ENCODE measurements around the gene ANKRD9. TPM values are rescaled to one million over a fixed set of nuclear protein-coding genes. Genes with fewer than 3 reads are reported as not detected.

Gene ANKRD9
- total and polyA plus RNA-seq, 2 of the 13 experiments (the other 11 are each of a cell fraction or from before 2014, with no cell fraction given), result 10.0 to 15.0 TPM

DNA sequence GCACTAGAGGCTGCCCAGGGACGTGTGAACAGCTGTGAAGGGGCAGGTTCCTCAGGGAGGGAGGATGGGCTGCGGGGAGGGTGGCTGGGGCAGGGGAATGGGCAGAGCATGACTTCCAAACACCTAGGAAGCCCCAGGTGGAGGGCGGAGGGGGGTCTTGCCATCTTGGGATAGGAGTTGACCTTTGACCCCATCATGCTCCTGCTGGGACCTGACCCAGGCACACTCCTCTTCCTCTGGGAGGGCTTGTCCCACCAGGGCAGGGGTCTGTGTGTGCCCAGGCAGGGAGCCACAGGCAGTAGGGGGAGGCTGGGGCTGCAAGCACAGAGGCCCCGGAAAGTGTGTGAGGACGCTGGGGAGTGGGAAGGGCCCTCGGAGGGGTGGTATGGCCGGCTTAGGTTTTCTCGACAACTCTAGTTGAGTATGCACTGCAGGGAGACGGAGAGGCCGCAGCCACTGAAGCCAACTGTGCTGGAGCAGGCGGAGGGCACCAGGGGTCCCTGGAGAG lies 3.3 kb upstream of the ANKRD9 start:
- Histone ChIP-seq H3K4me3 (replicated peaks in 1 of 3; ENCODE audit: insufficient read depth in 1 of 3, low read depth in 2 of 3, low read length in 3 of 3) (peak overlapping the region in 1 of 3 experiments; percentile 32; a peak in 1 of 6 replicates), H3K79me2 (ENCODE audit: insufficient read depth, low read length) (no peaks in the 10 kb centered on the region), H3K9me3 (ENCODE audit: low read length) (no peaks in the 10 kb centered on the region), H3K4me1 (ENCODE audit: insufficient read depth, low read length) (peaks cover 67% of the 10 kb centered on the region), H2AFZ (ENCODE audit: low read length) (no peak overlapping the region), H3K27ac (ENCODE audit: extremely low read length, insufficient read depth, low read length) (peak overlapping the region; percentile 77), H3K9ac (ENCODE audit: insufficient read depth, low read depth, low read length) (no peak overlapping the region), H3K36me3 (replicated peaks in 1 of 2; ENCODE audit: control insufficient read depth in 1 of 2, insufficient read depth in 2 of 2, low read length in 2 of 2) (no peaks in the 10 kb centered on the region; a peak in 1 of 5 replicates), H4K20me1 (ENCODE audit: insufficient read depth, low read length) (no peaks in the 10 kb centered on the region), H3K27me3 (ENCODE audit: control insufficient read depth in 1 of 2, insufficient read depth in 2 of 2, low read length in 2 of 2) (no peaks in the 10 kb centered on the region; a peak in 1 of 5 replicates), H3K4me2 (ENCODE audit: low read depth, low read length) (peak overlapping the region; percentile 91; the same call in 1 of the 2 replicates)
- ATAC-seq (no peak), DNase-seq (ENCODE audit: low spot score) (no peak), FAIRE-seq (no peak)
- ChIA-PET CTCF (ENCODE audit: low intra/inter-chr PET ratio, low total read pairs) (no interaction called here), POLR2A (no interaction called here)
- in situ Hi-C loops (cut with HindIII; ENCODE audit: extremely low pct_ligation_motif_present, low pct_unique_long_range_greater_than_20kb) (no loop called here), intact Hi-C loops (cut with micrococcal nuclease; ENCODE audit: unreplicated experiment) (no loop called here)
- peak; percentile 51; the same call in 1 of the 2 replicates for TF ChIP-seq ZBTB38 (CRISPR knock-in tag; IDR thresholded peaks at IDR 0.05)
- TF ChIP-seq NR2F6 (IDR thresholded peaks at IDR 0.05), result peak; percentile 57; the same call in 1 of the 2 replicates
- peak; percentile 20; the same call in 1 of the 2 replicates for TF ChIP-seq NR2F6 (CRISPR knock-in tag; IDR thresholded peaks at IDR 0.05)
- TF ChIP-seq, protein P1, sequence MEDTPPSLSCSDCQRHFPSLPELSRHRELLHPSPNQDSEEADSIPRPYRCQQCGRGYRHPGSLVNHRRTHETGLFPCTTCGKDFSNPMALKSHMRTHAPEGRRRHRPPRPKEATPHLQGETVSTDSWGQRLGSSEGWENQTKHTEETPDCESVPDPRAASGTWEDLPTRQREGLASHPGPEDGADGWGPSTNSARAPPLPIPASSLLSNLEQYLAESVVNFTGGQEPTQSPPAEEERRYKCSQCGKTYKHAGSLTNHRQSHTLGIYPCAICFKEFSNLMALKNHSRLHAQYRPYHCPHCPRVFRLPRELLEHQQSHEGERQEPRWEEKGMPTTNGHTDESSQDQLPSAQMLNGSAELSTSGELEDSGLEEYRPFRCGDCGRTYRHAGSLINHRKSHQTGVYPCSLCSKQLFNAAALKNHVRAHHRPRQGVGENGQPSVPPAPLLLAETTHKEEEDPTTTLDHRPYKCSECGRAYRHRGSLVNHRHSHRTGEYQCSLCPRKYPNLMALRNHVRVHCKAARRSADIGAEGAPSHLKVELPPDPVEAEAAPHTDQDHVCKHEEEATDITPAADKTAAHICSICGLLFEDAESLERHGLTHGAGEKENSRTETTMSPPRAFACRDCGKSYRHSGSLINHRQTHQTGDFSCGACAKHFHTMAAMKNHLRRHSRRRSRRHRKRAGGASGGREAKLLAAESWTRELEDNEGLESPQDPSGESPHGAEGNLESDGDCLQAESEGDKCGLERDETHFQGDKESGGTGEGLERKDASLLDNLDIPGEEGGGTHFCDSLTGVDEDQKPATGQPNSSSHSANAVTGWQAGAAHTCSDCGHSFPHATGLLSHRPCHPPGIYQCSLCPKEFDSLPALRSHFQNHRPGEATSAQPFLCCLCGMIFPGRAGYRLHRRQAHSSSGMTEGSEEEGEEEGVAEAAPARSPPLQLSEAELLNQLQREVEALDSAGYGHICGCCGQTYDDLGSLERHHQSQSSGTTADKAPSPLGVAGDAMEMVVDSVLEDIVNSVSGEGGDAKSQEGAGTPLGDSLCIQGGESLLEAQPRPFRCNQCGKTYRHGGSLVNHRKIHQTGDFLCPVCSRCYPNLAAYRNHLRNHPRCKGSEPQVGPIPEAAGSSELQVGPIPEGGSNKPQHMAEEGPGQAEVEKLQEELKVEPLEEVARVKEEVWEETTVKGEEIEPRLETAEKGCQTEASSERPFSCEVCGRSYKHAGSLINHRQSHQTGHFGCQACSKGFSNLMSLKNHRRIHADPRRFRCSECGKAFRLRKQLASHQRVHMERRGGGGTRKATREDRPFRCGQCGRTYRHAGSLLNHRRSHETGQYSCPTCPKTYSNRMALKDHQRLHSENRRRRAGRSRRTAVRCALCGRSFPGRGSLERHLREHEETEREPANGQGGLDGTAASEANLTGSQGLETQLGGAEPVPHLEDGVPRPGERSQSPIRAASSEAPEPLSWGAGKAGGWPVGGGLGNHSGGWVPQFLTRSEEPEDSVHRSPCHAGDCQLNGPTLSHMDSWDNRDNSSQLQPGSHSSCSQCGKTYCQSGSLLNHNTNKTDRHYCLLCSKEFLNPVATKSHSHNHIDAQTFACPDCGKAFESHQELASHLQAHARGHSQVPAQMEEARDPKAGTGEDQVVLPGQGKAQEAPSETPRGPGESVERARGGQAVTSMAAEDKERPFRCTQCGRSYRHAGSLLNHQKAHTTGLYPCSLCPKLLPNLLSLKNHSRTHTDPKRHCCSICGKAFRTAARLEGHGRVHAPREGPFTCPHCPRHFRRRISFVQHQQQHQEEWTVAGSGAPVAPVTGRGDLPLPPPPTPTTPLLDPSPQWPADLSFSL (CRISPR knock-in tag; IDR thresholded peaks at IDR 0.05), result no peak
- no TSS peak for BruUV-seq (replicated peaks)
- 66% methylated on average over 10 of the region's 11 CpGs for WGBS (ENCODE audit: low lambda C conversion rate)
